CD14-positive monocyte (primary cell): Measurements from ENCODE around the gene RNASE12. TPM values are rescaled to one million over a fixed set of nuclear protein-coding genes. Genes with fewer than 3 reads are reported as not detected.

Experiments
- DNase-seq, 3 donors: peaks; one replicate each; pipeline ENCODE4 v3.0.0-alpha.2; 2011 to 2022
- H2AFZ ChIP-seq: 2 replicates; pipeline ENCODE4 v1.6.0; 2012; ENCODE audit warnings: mild to moderate bottlenecking, low read depth, low read length, inconsistent platforms; ENCODE audit not compliant: insufficient read depth, poor library complexity, severe bottlenecking
- H3K27ac ChIP-seq, 2 donors: 1 replicate in 1 of 2; 2 replicates in 1 of 2; pipeline ENCODE4 v1.5.1; 2012 to 2013; ENCODE audit warnings: low read length in 2 of 2, control low read depth in 1 of 2, inconsistent platforms in 1 of 2, low read depth in 1 of 2, mild to moderate bottlenecking in 1 of 2
- H3K27me3 ChIP-seq, 2 donors: one replicate each; pipeline versions ENCODE4 v1.6.0 to v1.6.1; 2011 to 2013; ENCODE audit warnings: low read length in 2 of 2; ENCODE audit not compliant: control insufficient read depth in 2 of 2, insufficient read depth in 2 of 2
- H3K36me3 ChIP-seq, 2 donors: replicated peaks in 1 of 2; 1 replicate in 1 of 2; 2 replicates in 1 of 2; pipeline versions ENCODE4 v1.5.1 to v1.6.1; 2012 to 2013; ENCODE audit warnings: low read length in 2 of 2, control low read depth in 1 of 2, inconsistent platforms in 1 of 2, mild to moderate bottlenecking in 1 of 2; ENCODE audit not compliant: insufficient read depth in 2 of 2, control insufficient read depth in 1 of 2
- H3K4me1 ChIP-seq, 2 donors: 1 replicate in 1 of 2; 2 replicates in 1 of 2; pipeline versions ENCODE4 v1.5.1 to v1.6.1; 2012 to 2013; ENCODE audit warnings: low read length in 2 of 2, control low read depth in 1 of 2, inconsistent platforms in 1 of 2, mild to moderate bottlenecking in 1 of 2, moderate library complexity in 1 of 2; ENCODE audit not compliant: insufficient read depth in 2 of 2, control insufficient read depth in 1 of 2
- H3K4me2 ChIP-seq: replicated peaks from 2 replicates; pipeline ENCODE3; 2012; ENCODE audit warnings: low read length, moderate library complexity, mild to moderate bottlenecking; ENCODE audit not compliant: poor library complexity, severe bottlenecking; ENCODE audit errors: extremely low read depth
- H3K4me3 ChIP-seq, 3 experiments: fragments of 200-600 bp in 1 of 3; sonication (generic) in 1 of 3; replicated peaks in 1 of 3; 1 replicate in 2 of 3; 2 replicates in 1 of 3; pipeline ENCODE4 v1.5.1; 2011 to 2013; ENCODE audit warnings: low read length in 3 of 3, mild to moderate bottlenecking in 3 of 3, control low read depth in 2 of 3, low read depth in 2 of 3, inconsistent platforms in 1 of 3, moderate library complexity in 1 of 3
- H3K79me2 ChIP-seq: 2 replicates; pipeline ENCODE4 v1.6.0; 2012; ENCODE audit warnings: mild to moderate bottlenecking, control low read depth, inconsistent platforms, low read length, moderate library complexity; ENCODE audit not compliant: insufficient read depth
- H3K9ac ChIP-seq: 2 replicates; pipeline ENCODE4 v1.6.0; 2017; ENCODE audit warnings: low read length, mild to moderate bottlenecking; ENCODE audit not compliant: insufficient read depth, poor library complexity, severe bottlenecking
- H3K9me3 ChIP-seq, 2 donors: replicated peaks in 1 of 2; 1 replicate in 1 of 2; 2 replicates in 1 of 2; pipeline versions ENCODE4 v1.5.1 to v1.6.1; 2012 to 2013; ENCODE audit warnings: low read length in 2 of 2, control low read depth in 1 of 2; ENCODE audit not compliant: control insufficient read depth in 1 of 2, insufficient read depth in 1 of 2
- H4K20me1 ChIP-seq: 2 replicates; pipeline ENCODE4 v1.6.0; 2012; ENCODE audit warnings: mild to moderate bottlenecking, low read length, control low read depth, moderate library complexity; ENCODE audit not compliant: insufficient read depth
- H3K27ac Mint-ChIP-seq, 7 donors: one replicate each; pipeline ENCODE4 v1.8.0; 2020; ENCODE audit warnings: mild to moderate bottlenecking in 7 of 7, mixed read lengths in 7 of 7, moderate library complexity in 6 of 7, inconsistent platforms in 2 of 7
- H3K27me3 Mint-ChIP-seq, 3 donors: one replicate each; pipeline ENCODE4 v1.8.0; 2021 to 2022; ENCODE audit warnings: low read depth in 3 of 3, mild to moderate bottlenecking in 3 of 3, mixed read lengths in 3 of 3, moderate library complexity in 3 of 3, inconsistent platforms in 1 of 3
- H3K36me3 Mint-ChIP-seq, 2 donors: one replicate each; pipeline ENCODE4 v1.8.0; 2020; ENCODE audit warnings: mixed read lengths in 2 of 2, inconsistent platforms in 1 of 2, mild to moderate bottlenecking in 1 of 2
- H3K4me1 Mint-ChIP-seq: one replicate; pipeline ENCODE4 v1.8.0; 2020; ENCODE audit warnings: mild to moderate bottlenecking, mixed read lengths
- H3K4me3 Mint-ChIP-seq, 2 donors: one replicate each; pipeline ENCODE4 v1.8.0; 2020; ENCODE audit warnings: mild to moderate bottlenecking in 2 of 2, mixed read lengths in 2 of 2, moderate library complexity in 1 of 2
- H3K9me3 Mint-ChIP-seq, 7 donors: one replicate each; pipeline ENCODE4 v1.8.0; 2020 to 2022; ENCODE audit warnings: mixed read lengths in 7 of 7, mild to moderate bottlenecking in 6 of 7, moderate library complexity in 6 of 7, inconsistent platforms in 2 of 7
- CTCF ChIP-seq: fragments of 200-600 bp; IDR thresholded peaks from one replicate; pipeline ENCODE4 v1.8.0; 2022; ENCODE audit warnings: antibody characterized with exemption, mild to moderate bottlenecking
- WGBS: methylation state at CpG from one replicate; pipeline ENCODE4 v1.1.5; 2013; ENCODE audit warnings: missing lambda C conversion rate; ENCODE audit not compliant: insufficient coverage; 5-methylcytosine and 5-hydroxymethylcytosine counted together
- intact Hi-C, 2 donors: fragments of 100-400 bp; cut with micrococcal nuclease; formaldehyde crosslinking; loops; one replicate each; pipeline versions ENCODE4 v1.15.0 to v1.15.1; 2023
- polyA plus RNA-seq, 3 donors: library from polyadenylated mRNA; depleted of rRNA in 1 of 3; unstranded in 2 of 3; stranded (reverse) in 1 of 3; fragments of 300-500 nt in 2 of 3; fragments of >200 nt in 1 of 3; fragmentation: Illumina TruSeq in 2 of 3; gene quantifications; 1 replicate in 2 of 3; 2 replicates in 1 of 3; pipeline ENCODE4 v1.2.3, GENCODE V29; 2012 to 2021

RNASE12 gene
- polyA plus RNA-seq, 3 donors, result not detected

GRCh38 chr14:20548414-20549158 lies 42.6 kb downstream of the RNASE12 start:
- no peak overlapping the region for H2AFZ ChIP-seq
- Mint-ChIP-seq H3K9me3 (peaks cover 0 to 2% (median 0%) of the 10 kb centered on the region in 7 donors), H3K4me1 (peaks cover 4% of the 10 kb centered on the region), H3K27ac (no peak overlapping the region), H3K36me3 (no peaks in the 10 kb centered on the region), H3K4me3 (no peak overlapping the region), H3K27me3 (peaks cover 2 to 3% (median 2%) of the 10 kb centered on the region in 3 donors)
- no peaks in the 10 kb centered on the region for H3K79me2 ChIP-seq
- peaks cover 0 to 5% of the 10 kb centered on the region in 2 donors for H3K4me1 ChIP-seq
- H3K4me2 ChIP-seq, result no peak overlapping the region
- no peaks in the 10 kb centered on the region for H3K36me3 ChIP-seq
- H3K27ac ChIP-seq, result no peak overlapping the region
- TF ChIP-seq CTCF, result no peak
- H3K27me3 ChIP-seq, result no peaks in the 10 kb centered on the region
- H3K9ac ChIP-seq, result no peak overlapping the region
- intact Hi-C loops, result no loop called here
- no peaks in the 10 kb centered on the region for H4K20me1 ChIP-seq
- WGBS, result 98% methylated on average over 5 of the region's 10 CpGs
- H3K9me3 ChIP-seq, result no peaks in the 10 kb centered on the region
- no peak overlapping the region for H3K4me3 ChIP-seq
- DNase-seq, result no peak

GRCh38 chr14:20546877-20547276 lies 44.3 kb downstream of the RNASE12 start:
- intact Hi-C loops, result no loop called here
- H3K27me3 ChIP-seq, result no peaks in the 10 kb centered on the region
- H3K4me1 Mint-ChIP-seq, result peaks cover 4% of the 10 kb centered on the region
- H4K20me1 ChIP-seq, result no peaks in the 10 kb centered on the region
- no peaks in the 10 kb centered on the region for H3K36me3 ChIP-seq
- DNase-seq, result no peak
- H3K36me3 Mint-ChIP-seq, result no peaks in the 10 kb centered on the region
- H2AFZ ChIP-seq, result no peak overlapping the region
- peaks cover 2 to 3% (median 2%) of the 10 kb centered on the region in 3 donors for H3K27me3 Mint-ChIP-seq
- no peak overlapping the region for H3K4me3 Mint-ChIP-seq
- no peak overlapping the region for H3K4me2 ChIP-seq
- no peaks in the 10 kb centered on the region for H3K9me3 ChIP-seq
- WGBS, result no CpG with 5 or more reads among the region's 3 CpGs
- no peak overlapping the region for H3K4me3 ChIP-seq
- H3K79me2 ChIP-seq, result no peaks in the 10 kb centered on the region
- peaks cover 0 to 5% of the 10 kb centered on the region in 2 donors for H3K4me1 ChIP-seq
- no peak overlapping the region for H3K9ac ChIP-seq
- peaks cover 0 to 2% (median 0%) of the 10 kb centered on the region in 7 donors for H3K9me3 Mint-ChIP-seq
- H3K27ac ChIP-seq, result no peak overlapping the region
- H3K27ac Mint-ChIP-seq, result no peak overlapping the region
- TF ChIP-seq CTCF, result no peak

Other genes with a start within 250 kb of the RNASE12 start
- 1 to 10 TPM; 1.8 to 7.3 (median 3.9) TPM for gene PARP2, start 247.7 kb downstream of the RNASE12 start, polyA plus RNA-seq
- gene TEP1, start 177.9 kb downstream of the RNASE12 start, polyA plus RNA-seq, result 10 to 100 TPM in 1 of 3 donors, 1 to 10 TPM in 2; 2.3 to 78.9 (median 7.1) TPM
- under 1 TPM in 1 of 3 donors, not detected in 2; 0.04 TPM for gene KLHL33, start 155.2 kb downstream of the RNASE12 start, polyA plus RNA-seq
- 100 to 1,000 TPM in 1 of 3 donors, 10 to 100 TPM in 2; 34.7 to 112 (median 40.0) TPM for gene OSGEP, start 136.6 kb downstream of the RNASE12 start, polyA plus RNA-seq
- gene APEX1, start 136.2 kb downstream of the RNASE12 start, polyA plus RNA-seq, result 100 to 1,000 TPM in 1 of 3 donors, 10 to 100 TPM in 2; 69.7 to 208 (median 85.4) TPM
- gene PIP4P1, start 129.9 kb downstream of the RNASE12 start, polyA plus RNA-seq, result 100 to 1,000 TPM in 1 of 3 donors, 10 to 100 TPM in 2; 19.4 to 106 (median 21.2) TPM
- 100 to 1,000 TPM in 1 of 3 donors, 10 to 100 TPM in 2; 63.2 to 112 (median 67.5) TPM for gene PNP, start 122.0 kb downstream of the RNASE12 start, polyA plus RNA-seq
- gene RNASE10, start 85.8 kb downstream of the RNASE12 start, polyA plus RNA-seq, result not detected
- not detected for gene RNASE9, start 30.3 kb downstream of the RNASE12 start, polyA plus RNA-seq
- gene RNASE11, start 3.4 kb downstream of the RNASE12 start, polyA plus RNA-seq, result not detected
- gene OR6S1, start 50.3 kb upstream of the RNASE12 start, polyA plus RNA-seq, result not detected
- 10 to 100 TPM; 18.5 to 85.8 (median 49.1) TPM for gene RNASE4, start 93.2 kb upstream of the RNASE12 start, polyA plus RNA-seq
- 10 to 100 TPM in 2 of 3 donors, 1 to 10 TPM in 1; 9.8 to 55.7 (median 31.4) TPM for gene ANG, start 97.4 kb upstream of the RNASE12 start, polyA plus RNA-seq
- not detected for gene EDDM3A, start 154.5 kb upstream of the RNASE12 start, polyA plus RNA-seq
- not detected for gene EDDM3B, start 177.0 kb upstream of the RNASE12 start, polyA plus RNA-seq
- gene RNASE6, start 189.9 kb upstream of the RNASE12 start, polyA plus RNA-seq, result 100 to 1,000 TPM; 150 to 353 (median 316) TPM
- 100 to 1,000 TPM in 1 of 3 donors, 10 to 100 TPM in 1, 1 to 10 TPM in 1; 2.1 to 191 (median 11.3) TPM for gene RNASE1, start 211.5 kb upstream of the RNASE12 start, polyA plus RNA-seq